ENCODE results near the gene RBMY1F. TPM values are rescaled to one million over a fixed set of nuclear protein-coding genes. Genes with fewer than 3 reads are reported as not detected.
"Not testable (repeated sequence)": the region's sequence is repeated elsewhere in the genome, so short reads cannot be mapped to it uniquely, and the experiment has no call there.

The RBMY1F gene
- not detected for total RNA-seq
- long read RNA-seq = 0 reads

- intact Hi-C loops (cut with DNase I); DNase-seq (ENCODE audit: low spot score): not testable (repeated sequence)
Measured at GRCh38 chrY:22182823-22183222, at the start of gene RBMY1F. RBMY1F (minus strand) TSS chrY:22182923; CDS start chrY:22180969, 1,954 bp downstream.

- intact Hi-C loops (cut with DNase I) = not testable (repeated sequence)
Measured at GRCh38 chrY:22151144-22151543, 31.6 kb downstream of the RBMY1F start.

GRCh38 chrY:22141011-22141695 is 41.6 kb downstream of the RBMY1F start:
- DNase-seq (ENCODE audit: low spot score); intact Hi-C loops (cut with DNase I): not testable (repeated sequence)

More at GRCh38 chrY:22151144-22151543, 31.6 kb downstream of the RBMY1F start:
- not testable (repeated sequence) for DNase-seq (ENCODE audit: low spot score)

GRCh38 chrY:22134719-22135118 is 48.0 kb downstream of the RBMY1F start:
- intact Hi-C loops (cut with DNase I); DNase-seq (ENCODE audit: low spot score): not testable (repeated sequence)

GRCh38 chrY:22130494-22130893 is 52.2 kb downstream of the RBMY1F start:
- intact Hi-C loops (cut with DNase I); DNase-seq (ENCODE audit: low spot score): not testable (repeated sequence)

Other genes with a start within 250 kb of the RBMY1F start
- gene RBMY1J, start 220.5 kb upstream of the RBMY1F start, total RNA-seq = not detected

Measured in cardiac septum (tissue), 1 donor.